Measurements from ENCODE around the gene CYFIP1.

DNA sequence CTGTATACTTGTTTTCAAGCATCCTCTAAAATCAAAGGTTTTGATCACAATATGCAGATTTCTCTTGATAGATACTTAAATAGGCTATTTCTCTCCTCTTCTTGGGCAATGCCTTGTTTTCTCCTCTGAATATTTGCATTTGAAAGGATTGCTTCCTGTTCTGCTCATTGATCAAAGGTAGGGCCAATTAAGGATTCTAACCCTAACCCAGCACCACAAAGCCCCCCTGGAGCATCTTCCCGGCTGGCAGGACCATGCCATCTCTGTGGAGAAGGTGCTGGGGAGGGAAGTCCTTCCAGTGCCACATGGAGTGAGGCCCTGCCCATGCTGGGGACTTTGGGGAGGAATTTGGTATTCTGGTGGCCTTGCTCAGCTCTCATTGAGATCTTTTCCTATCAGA is 153.0 kb downstream of the CYFIP1 start:
- TF ChIP-seq POLR2AphosphoS5 (IDR thresholded peaks at IDR 0.05; ENCODE audit: low read depth, low read length) (no peak), POLR2A (IDR thresholded peaks at IDR 0.05; ENCODE audit: low read depth, low read length) (no peak)
